Measurements from ENCODE around the gene SNRNP200.

The SNRNP200 gene

DNA sequence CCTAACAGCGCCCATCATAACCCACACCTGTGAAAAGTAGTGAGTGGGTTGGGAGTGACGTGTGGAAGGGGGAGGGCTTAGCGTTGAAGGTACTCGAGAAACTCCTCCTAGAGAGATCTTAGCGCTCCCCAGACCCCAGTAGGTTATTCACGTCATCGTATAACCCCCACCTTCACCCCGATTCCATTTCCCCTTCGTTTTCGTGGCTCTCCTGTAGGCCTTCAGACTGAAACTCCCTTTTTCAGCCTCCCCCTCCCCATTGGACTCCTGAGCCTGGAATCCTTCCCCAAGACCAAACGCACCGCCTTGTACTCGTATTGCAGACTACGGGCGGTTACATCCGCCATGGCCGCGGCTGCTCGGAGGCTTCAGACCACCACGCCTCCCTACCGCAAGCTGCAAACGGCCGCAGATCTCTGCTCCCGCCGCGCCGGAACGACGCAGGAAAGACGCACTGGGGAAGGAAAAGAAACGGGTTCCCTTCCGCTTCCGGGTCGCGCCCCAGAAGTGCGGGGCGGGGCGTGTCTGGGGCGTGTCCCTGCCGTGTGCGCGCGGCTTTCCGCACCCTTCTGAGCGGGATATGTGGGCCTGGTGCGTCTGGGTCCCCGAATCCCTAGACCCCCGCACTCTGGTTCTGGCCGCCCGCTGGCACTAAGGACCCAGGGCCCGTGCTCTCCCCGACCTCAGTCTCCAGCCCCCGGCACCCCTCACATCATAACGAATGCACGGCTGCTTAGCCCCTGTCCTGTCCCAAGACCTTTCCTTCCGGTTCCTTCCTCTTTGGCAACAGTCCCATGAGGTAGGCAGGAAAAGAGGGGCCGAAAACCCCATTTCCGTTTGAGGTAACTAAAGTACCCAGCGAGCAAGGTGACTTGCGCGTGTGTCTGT, at the start of gene SNRNP200:
SNRNP200 (minus strand) TSS at position 456 of the 888 bp plus-strand sequence; CDS start at position 347, 109 bp downstream.
- DNase-seq = peak; percentile 96

- no peak for DNase-seq
Measured at GRCh38 chr2:96354492-96354891, 49.1 kb upstream of the SNRNP200 start.

DNA sequence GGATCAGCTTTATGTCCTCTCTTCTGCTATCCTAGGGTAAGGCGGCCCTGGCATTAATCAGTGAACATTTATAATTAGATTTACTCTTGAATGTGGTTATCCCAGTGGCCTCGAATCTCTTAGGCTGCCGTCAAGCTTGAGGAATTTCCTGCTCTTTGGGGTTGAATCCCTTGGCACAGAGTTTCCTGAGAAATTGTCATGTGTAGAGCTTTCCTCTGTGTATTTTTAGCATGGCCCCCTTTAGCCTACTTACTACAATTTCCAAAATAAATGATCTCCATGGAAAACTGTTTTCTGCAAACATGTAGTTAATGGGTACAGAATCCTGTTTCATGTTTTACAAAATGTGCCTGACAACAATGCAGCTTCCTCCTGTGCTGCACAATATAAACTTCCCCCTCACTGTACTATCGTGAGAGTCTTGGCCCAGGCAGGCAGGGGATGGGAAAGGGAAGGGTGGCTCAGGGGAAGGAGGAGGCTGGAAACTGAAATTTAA, 48.3 kb upstream of the SNRNP200 start:
- no peak for DNase-seq

GRCh38 chr2:96353032-96353561, 47.8 kb upstream of the SNRNP200 start:
- no peak for DNase-seq

- no peak for DNase-seq
Measured at GRCh38 chr2:96347395-96347794, 42.0 kb upstream of the SNRNP200 start.

- DNase-seq = no peak
Measured at GRCh38 chr2:96345868-96346462, 40.6 kb upstream of the SNRNP200 start.

- DNase-seq = no peak
Measured at GRCh38 chr2:96345438-96345837, 40.1 kb upstream of the SNRNP200 start.

DNA sequence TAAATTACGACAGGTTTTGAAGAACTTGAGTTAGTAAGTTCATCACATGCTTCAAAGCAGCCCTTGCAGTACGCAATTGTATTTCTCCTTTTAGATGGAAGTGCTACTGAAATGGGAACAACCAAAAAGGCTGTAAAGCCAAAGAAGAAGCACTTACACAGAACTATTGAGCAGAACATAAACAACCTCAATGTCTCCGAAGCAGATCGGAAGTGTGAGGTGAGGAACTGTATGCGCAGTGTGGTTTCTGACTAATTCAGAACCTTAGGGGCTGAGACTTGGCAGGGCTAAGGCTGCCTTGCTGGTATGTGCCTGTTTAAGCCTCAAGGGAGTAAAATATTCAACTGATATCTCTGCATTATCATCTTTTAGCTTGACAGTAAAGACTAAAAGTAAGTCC, 38.7 kb upstream of the SNRNP200 start:
- DNase-seq = no peak

- DNase-seq = no peak
Measured at GRCh38 chr2:96342085-96342484, 36.7 kb upstream of the SNRNP200 start.

- no peak for DNase-seq
Measured at GRCh38 chr2:96341641-96342040, 36.3 kb upstream of the SNRNP200 start.

DNA sequence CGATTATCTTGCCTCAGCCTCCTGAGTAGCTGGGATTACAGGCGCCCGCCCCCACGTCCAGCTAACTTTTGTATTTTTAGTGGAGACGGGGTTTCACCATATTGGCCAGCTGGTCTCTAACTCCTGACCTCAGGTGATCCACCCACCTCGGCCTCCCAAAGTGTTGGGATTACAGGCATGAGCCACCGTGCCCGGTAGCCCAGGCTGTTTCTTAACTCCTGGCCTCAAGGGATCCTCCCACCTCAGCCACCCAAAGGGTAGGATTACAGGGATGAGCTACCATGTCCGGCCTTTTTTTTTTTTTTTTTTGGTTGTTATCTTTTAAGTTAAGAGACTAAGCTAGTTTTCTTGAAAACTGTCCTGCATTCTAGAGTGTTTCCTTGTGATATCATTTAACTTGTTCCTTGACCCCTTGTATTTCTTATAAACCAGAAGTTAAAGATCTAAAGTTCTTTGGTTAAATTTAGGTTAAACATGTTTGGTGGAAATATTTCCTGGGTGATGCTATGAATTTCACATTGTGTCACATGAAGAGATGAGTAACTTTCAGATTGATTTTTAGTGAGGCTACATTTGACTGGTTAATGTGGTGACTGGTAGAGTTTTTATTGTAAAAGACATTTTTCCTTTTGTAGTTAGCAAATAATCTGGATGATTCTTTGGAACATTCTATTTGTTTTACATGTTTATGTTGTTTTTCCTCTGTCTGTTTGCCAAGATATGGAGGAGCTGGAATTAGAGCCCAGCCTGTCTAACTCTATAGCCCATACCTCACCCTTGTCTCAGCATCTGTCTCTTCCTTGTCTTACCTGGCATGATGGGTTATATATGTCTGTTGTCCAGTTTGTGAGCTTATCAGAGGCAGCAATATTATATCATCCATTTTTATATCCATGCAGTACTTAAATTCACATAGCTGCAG, 35.4 kb upstream of the SNRNP200 start:
- no peak for DNase-seq

- no peak for DNase-seq
Measured at GRCh38 chr2:96336873-96337272, 31.5 kb upstream of the SNRNP200 start.

GRCh38 chr2:96336104-96336775, 30.9 kb upstream of the SNRNP200 start:
- DNase-seq = no peak

DNA sequence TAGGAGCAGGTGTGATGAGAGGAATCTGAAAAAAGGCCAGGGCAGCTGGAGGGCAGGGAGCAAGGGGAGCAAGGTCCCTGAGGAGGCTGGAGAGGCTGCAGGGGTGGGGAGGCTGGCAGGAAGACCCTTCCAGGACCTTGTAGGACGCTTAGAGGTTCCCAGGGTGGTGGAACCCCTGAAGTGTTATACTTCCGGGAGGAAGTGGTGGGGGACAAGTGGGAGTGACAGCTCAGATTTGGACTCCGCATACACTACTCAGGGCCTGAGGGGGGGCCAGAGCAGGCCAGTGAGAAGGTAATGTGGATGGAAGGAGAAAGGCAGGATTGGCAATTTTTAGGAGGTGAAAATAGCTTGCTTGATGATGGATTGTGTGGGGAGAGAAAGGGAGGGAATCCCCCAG, 28.4 kb upstream of the SNRNP200 start:
- DNase-seq = no peak

GRCh38 chr2:96330407-96330806, 25.1 kb upstream of the SNRNP200 start:
- no peak for DNase-seq

DNA sequence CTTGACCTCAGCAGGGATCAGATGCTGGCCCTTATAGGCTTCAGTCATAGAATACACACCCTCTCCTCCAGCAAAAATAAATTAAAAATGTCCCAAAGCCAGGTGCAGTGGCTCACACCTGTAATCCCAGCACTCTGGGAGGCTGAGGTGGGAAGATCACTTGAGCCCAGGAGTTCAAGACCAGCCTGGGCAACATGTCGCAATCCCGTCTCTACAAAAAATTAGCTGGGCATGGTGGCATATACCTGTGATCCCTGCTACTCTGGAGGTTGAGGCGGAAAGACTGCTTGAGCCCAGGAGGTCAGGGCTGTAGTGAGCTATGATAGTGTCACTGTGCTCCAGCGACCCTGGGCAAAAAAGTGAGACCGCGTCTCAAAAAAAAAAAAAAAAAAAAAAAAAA, 24.5 kb upstream of the SNRNP200 start:
- DNase-seq = no peak

DNA sequence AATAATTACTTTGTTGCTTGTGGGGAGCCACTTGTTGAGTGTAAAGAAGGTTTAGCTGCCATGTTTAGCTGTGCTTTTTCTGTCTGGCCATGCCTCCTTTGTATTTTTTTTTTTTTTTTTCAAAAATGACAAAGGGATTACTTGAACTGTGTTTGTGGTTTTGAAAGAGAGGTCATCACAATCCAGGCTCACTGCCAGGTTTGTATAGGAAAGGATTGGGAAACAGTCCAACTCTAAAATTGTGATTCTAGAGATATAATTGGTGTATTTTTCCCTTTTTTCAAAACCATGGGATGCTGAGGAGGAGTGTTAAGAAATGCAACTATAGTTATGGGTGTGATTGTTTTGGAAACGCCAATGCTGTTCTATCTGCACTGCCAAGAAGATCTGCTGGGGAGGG, 24.1 kb upstream of the SNRNP200 start:
- DNase-seq = no peak

- DNase-seq = no peak
Measured at GRCh38 chr2:96326990-96327820, 21.9 kb upstream of the SNRNP200 start.

- DNase-seq = no peak
Measured at GRCh38 chr2:96326564-96326963, 21.2 kb upstream of the SNRNP200 start.

DNA sequence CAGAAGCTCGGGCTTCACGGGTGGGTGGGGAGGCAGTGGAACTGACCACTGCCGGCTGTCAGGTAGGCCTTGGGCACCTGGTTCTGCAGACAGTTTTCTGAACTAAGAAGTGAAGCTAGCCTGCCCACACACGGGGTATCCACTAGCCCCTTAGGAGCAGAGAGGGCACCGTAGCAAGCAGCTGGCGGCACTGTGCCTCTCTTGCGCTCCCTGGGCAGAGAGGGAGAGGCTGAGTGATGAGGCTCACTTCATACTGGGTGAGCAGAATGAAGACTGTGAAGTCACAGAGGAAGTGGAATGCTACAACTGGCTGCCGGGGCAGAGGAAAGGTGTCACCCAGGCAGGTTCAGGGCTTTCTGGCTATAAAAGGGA, 20.5 kb upstream of the SNRNP200 start:
- DNase-seq = peak; percentile 44

Data from retina (tissue), 1 donor.